Measurements from ENCODE around the gene TRIM75. TPM values are rescaled to one million over a fixed set of nuclear protein-coding genes. Genes with fewer than 3 reads are reported as not detected.

Gene TRIM75
- total and polyA plus RNA-seq, 2 experiments from 2014 or later: not detected

DNA sequence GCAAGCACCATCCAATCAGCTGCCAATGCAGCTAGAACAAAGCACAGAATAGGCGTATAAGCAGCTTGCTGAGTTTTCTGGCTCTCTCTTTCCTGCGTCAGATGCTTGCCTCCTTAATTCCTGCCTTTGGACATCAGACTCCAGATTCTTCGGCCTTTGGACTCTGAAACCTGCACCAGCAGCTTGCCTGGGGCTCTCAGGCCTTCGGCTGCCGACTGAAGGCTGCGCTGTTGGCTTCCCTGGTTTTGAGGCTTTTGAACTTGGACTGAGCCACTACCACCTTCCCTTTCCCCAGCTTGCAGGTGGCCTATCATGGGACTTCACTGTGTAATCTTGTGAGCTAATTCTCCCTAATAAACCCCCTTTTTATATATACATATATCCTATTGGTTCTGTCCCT is 52.9 kb downstream of the TRIM75 start:
- Histone ChIP-seq H3F3A (replicated peaks; ENCODE audit: low read depth) (no peaks in the 10 kb centered on the region), H3K4me3 (no peak overlapping the region), H4K20me1 (replicated peaks; ENCODE audit: insufficient read depth) (no peaks in the 10 kb centered on the region; the same call in 1 of the 2 replicates), H3K9me2 (ENCODE audit: insufficient read depth) (no peaks in the 10 kb centered on the region), H3K36me3 (ENCODE audit: insufficient read depth) (no peaks in the 10 kb centered on the region; the same call in 1 of the 2 replicates), H3K79me2 (replicated peaks; ENCODE audit: insufficient read depth) (peaks cover under 1% of the 10 kb centered on the region; the same call in 1 of the 2 replicates), H3K4me1 (ENCODE audit: insufficient read depth) (no peaks in the 10 kb centered on the region), H3K4me2 (no peak overlapping the region), H3K27ac (ENCODE audit: low read depth) (no peak overlapping the region), H2AFZ (no peak overlapping the region), H3K27me3 (ENCODE audit: insufficient read depth) (no peaks in the 10 kb centered on the region)
- no peak for DNase-seq (ENCODE audit: low spot score)
- Mint-ChIP-seq H3K4me1 (no peaks in the 10 kb centered on the region), H3K9me3 (no peaks in the 10 kb centered on the region), H3K27me3 (ENCODE audit: insufficient read depth, low read depth, poor library complexity) (peaks cover 1% of the 10 kb centered on the region), H3K36me3 (ENCODE audit: low read depth) (peaks cover 6% of the 10 kb centered on the region), H3K4me3 (no peak overlapping the region), H3K27ac (no peak overlapping the region)
- no peak for TF ChIP-seq POLR2AphosphoS5 (IDR thresholded peaks at IDR 0.05; ENCODE audit: low read depth)
- TF ChIP-seq JUNB (IDR thresholded peaks at IDR 0.05; ENCODE audit: unreplicated experiment): no peak
- TF ChIP-seq NANOG (IDR thresholded peaks at IDR 0.05; ENCODE audit: borderline replicate concordance): no peak
- TF ChIP-seq ZNF114 (CRISPR knock-in tag; IDR thresholded peaks at IDR 0.05): no peak
- TF ChIP-seq, protein P1, sequence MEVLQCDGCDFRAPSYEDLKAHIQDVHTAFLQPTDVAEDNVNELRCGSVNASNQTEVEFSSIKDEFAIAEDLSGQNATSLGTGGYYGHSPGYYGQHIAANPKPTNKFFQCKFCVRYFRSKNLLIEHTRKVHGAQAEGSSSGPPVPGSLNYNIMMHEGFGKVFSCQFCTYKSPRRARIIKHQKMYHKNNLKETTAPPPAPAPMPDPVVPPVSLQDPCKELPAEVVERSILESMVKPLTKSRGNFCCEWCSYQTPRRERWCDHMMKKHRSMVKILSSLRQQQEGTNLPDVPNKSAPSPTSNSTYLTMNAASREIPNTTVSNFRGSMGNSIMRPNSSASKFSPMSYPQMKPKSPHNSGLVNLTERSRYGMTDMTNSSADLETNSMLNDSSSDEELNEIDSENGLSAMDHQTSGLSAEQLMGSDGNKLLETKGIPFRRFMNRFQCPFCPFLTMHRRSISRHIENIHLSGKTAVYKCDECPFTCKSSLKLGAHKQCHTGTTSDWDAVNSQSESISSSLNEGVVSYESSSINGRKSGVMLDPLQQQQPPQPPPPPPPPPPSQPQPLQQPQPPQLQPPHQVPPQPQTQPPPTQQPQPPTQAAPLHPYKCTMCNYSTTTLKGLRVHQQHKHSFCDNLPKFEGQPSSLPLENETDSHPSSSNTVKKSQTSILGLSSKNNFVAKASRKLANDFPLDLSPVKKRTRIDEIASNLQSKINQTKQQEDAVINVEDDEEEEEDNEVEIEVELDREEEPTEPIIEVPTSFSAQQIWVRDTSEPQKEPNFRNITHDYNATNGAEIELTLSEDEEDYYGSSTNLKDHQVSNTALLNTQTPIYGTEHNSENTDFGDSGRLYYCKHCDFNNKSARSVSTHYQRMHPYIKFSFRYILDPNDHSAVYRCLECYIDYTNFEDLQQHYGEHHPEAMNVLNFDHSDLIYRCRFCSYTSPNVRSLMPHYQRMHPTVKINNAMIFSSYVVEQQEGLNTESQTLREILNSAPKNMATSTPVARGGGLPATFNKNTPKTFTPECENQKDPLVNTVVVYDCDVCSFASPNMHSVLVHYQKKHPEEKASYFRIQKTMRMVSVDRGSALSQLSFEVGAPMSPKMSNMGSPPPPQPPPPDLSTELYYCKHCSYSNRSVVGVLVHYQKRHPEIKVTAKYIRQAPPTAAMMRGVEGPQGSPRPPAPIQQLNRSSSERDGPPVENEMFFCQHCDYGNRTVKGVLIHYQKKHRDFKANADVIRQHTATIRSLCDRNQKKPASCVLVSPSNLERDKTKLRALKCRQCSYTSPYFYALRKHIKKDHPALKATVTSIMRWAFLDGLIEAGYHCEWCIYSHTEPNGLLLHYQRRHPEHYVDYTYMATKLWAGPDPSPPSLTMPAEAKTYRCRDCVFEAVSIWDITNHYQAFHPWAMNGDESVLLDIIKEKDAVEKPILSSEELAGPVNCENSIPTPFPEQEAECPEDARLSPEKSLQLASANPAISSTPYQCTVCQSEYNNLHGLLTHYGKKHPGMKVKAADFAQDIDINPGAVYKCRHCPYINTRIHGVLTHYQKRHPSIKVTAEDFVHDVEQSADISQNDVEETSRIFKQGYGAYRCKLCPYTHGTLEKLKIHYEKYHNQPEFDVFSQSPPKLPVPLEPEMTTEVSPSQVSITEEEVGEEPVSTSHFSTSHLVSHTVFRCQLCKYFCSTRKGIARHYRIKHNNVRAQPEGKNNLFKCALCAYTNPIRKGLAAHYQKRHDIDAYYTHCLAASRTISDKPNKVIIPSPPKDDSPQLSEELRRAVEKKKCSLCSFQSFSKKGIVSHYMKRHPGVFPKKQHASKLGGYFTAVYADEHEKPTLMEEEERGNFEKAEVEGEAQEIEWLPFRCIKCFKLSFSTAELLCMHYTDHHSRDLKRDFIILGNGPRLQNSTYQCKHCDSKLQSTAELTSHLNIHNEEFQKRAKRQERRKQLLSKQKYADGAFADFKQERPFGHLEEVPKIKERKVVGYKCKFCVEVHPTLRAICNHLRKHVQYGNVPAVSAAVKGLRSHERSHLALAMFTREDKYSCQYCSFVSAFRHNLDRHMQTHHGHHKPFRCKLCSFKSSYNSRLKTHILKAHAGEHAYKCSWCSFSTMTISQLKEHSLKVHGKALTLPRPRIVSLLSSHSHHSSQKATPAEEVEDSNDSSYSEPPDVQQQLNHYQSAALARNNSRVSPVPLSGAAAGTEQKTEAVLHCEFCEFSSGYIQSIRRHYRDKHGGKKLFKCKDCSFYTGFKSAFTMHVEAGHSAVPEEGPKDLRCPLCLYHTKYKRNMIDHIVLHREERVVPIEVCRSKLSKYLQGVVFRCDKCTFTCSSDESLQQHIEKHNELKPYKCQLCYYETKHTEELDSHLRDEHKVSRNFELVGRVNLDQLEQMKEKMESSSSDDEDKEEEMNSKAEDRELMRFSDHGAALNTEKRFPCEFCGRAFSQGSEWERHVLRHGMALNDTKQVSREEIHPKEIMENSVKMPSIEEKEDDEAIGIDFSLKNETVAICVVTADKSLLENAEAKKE (CRISPR knock-in tag; IDR thresholded peaks at IDR 0.05): no peak
- TF ChIP-seq, protein P2, sequence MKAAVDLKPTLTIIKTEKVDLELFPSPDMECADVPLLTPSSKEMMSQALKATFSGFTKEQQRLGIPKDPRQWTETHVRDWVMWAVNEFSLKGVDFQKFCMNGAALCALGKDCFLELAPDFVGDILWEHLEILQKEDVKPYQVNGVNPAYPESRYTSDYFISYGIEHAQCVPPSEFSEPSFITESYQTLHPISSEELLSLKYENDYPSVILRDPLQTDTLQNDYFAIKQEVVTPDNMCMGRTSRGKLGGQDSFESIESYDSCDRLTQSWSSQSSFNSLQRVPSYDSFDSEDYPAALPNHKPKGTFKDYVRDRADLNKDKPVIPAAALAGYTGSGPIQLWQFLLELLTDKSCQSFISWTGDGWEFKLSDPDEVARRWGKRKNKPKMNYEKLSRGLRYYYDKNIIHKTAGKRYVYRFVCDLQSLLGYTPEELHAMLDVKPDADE (IDR thresholded peaks at IDR 0.05): no peak
- TF ChIP-seq, protein P3, sequence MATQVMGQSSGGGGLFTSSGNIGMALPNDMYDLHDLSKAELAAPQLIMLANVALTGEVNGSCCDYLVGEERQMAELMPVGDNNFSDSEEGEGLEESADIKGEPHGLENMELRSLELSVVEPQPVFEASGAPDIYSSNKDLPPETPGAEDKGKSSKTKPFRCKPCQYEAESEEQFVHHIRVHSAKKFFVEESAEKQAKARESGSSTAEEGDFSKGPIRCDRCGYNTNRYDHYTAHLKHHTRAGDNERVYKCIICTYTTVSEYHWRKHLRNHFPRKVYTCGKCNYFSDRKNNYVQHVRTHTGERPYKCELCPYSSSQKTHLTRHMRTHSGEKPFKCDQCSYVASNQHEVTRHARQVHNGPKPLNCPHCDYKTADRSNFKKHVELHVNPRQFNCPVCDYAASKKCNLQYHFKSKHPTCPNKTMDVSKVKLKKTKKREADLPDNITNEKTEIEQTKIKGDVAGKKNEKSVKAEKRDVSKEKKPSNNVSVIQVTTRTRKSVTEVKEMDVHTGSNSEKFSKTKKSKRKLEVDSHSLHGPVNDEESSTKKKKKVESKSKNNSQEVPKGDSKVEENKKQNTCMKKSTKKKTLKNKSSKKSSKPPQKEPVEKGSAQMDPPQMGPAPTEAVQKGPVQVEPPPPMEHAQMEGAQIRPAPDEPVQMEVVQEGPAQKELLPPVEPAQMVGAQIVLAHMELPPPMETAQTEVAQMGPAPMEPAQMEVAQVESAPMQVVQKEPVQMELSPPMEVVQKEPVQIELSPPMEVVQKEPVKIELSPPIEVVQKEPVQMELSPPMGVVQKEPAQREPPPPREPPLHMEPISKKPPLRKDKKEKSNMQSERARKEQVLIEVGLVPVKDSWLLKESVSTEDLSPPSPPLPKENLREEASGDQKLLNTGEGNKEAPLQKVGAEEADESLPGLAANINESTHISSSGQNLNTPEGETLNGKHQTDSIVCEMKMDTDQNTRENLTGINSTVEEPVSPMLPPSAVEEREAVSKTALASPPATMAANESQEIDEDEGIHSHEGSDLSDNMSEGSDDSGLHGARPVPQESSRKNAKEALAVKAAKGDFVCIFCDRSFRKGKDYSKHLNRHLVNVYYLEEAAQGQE (IDR thresholded peaks at IDR 0.05; ENCODE audit: unreplicated experiment): no peak
- no peak for TF ChIP-seq EZH2phosphoT487 (IDR thresholded peaks at IDR 0.05; ENCODE audit: unreplicated experiment)
- TF ChIP-seq CREB1 (CRISPR knock-in tag; IDR thresholded peaks at IDR 0.05; ENCODE audit: low read depth): no peak
- TF ChIP-seq STAT1 (IDR thresholded peaks at IDR 0.05; ENCODE audit: unreplicated experiment): no peak
- TF ChIP-seq, protein P4, sequence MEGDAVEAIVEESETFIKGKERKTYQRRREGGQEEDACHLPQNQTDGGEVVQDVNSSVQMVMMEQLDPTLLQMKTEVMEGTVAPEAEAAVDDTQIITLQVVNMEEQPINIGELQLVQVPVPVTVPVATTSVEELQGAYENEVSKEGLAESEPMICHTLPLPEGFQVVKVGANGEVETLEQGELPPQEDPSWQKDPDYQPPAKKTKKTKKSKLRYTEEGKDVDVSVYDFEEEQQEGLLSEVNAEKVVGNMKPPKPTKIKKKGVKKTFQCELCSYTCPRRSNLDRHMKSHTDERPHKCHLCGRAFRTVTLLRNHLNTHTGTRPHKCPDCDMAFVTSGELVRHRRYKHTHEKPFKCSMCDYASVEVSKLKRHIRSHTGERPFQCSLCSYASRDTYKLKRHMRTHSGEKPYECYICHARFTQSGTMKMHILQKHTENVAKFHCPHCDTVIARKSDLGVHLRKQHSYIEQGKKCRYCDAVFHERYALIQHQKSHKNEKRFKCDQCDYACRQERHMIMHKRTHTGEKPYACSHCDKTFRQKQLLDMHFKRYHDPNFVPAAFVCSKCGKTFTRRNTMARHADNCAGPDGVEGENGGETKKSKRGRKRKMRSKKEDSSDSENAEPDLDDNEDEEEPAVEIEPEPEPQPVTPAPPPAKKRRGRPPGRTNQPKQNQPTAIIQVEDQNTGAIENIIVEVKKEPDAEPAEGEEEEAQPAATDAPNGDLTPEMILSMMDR (conservative IDR thresholded peaks at IDR 0.05; ENCODE audit: low read depth in 2 of 2): no peak
- TF ChIP-seq ZNF331 (CRISPR knock-in tag; IDR thresholded peaks at IDR 0.05; ENCODE audit: low read depth): no peak
- TF ChIP-seq EZH2 (IDR thresholded peaks at IDR 0.05; ENCODE audit: low read depth, unreplicated experiment): no peak
- ATAC-seq: no peak

Data from GM23338 (cell line).